Measurements from ENCODE around the gene NPY4R2.
"Not testable (repeated sequence)": the region's sequence is repeated elsewhere in the genome, so short reads cannot be mapped to it uniquely, and the experiment has no call there.

DNA sequence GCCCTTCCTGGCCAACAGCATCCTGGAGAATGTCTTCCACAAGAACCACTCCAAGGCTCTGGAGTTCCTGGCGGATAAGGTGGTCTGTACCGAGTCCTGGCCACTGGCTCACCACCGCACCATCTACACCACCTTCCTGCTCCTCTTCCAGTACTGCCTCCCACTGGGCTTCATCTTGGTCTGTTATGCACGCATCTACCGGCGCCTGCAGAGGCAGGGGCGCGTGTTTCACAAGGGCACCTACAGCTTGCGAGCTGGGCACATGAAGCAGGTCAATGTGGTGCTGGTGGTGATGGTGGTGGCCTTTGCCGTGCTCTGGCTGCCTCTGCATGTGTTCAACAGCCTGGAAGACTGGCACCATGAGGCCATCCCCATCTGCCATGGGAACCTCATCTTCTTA lies 4.0 kb downstream of the NPY4R2 start:
- TF ChIP-seq, protein P1, sequence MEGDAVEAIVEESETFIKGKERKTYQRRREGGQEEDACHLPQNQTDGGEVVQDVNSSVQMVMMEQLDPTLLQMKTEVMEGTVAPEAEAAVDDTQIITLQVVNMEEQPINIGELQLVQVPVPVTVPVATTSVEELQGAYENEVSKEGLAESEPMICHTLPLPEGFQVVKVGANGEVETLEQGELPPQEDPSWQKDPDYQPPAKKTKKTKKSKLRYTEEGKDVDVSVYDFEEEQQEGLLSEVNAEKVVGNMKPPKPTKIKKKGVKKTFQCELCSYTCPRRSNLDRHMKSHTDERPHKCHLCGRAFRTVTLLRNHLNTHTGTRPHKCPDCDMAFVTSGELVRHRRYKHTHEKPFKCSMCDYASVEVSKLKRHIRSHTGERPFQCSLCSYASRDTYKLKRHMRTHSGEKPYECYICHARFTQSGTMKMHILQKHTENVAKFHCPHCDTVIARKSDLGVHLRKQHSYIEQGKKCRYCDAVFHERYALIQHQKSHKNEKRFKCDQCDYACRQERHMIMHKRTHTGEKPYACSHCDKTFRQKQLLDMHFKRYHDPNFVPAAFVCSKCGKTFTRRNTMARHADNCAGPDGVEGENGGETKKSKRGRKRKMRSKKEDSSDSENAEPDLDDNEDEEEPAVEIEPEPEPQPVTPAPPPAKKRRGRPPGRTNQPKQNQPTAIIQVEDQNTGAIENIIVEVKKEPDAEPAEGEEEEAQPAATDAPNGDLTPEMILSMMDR (IDR thresholded peaks at IDR 0.05), result not testable (repeated sequence)
- TF ChIP-seq POLR2AphosphoS5, EP300 (IDR thresholded peaks at IDR 0.05): not testable (repeated sequence)

Measured in suprapubic skin (tissue), 4 donors.